OCI-LY7 (cell line): Measurements from ENCODE around the gene PCK2. TPM values are rescaled to one million over a fixed set of nuclear protein-coding genes. Genes with fewer than 3 reads are reported as not detected.

Experiments used
- BruUV-seq: library from RNA; stranded (reverse); fragments of 400-500 nt; replicated peaks from 2 replicates; lab custom pipeline; 2021; lab: Mats Ljungman, UMichigan
- CTCF ChIA-PET: fragments of 300-600 bp; sonication (Branson Sonifier 250); formaldehyde crosslinking; loops from one replicate; lab custom pipeline; 2022; ENCODE audit warnings: antibody characterized with exemption; ENCODE audit not compliant: unreplicated experiment; lab: Charles Lee
- POLR2A ChIA-PET: fragments of 300-600 bp; sonication (Branson Sonifier 250); formaldehyde crosslinking; loops from one replicate; lab custom pipeline; 2022; ENCODE audit warnings: antibody characterized with exemption; lab: Charles Lee
- DNase-seq: peaks from one replicate; pipeline ENCODE4 v3.0.0-alpha.2; 2015; ENCODE audit warnings: low spot score
- H2AFZ ChIP-seq: fragments of 200-600 bp; sonication (generic), shearing (Covaris generic); 2 replicates; pipeline ENCODE4 v1.6.1; 2014; ENCODE audit warnings: mild to moderate bottlenecking, antibody characterized with exemption, low read length, moderate library complexity
- H3K27ac ChIP-seq: fragments of 200-600 bp; sonication (generic); 2 replicates; pipeline ENCODE4 v1.5.1; 2014; ENCODE audit warnings: mixed run types, low read depth, mild to moderate bottlenecking, moderate library complexity, low read length, inconsistent platforms; ENCODE audit not compliant: poor library complexity, severe bottlenecking
- H3K36me3 ChIP-seq: fragments of 200-600 bp; sonication (generic); 2 replicates; pipeline ENCODE4 v1.6.1; 2014; ENCODE audit warnings: mild to moderate bottlenecking, antibody characterized with exemption, low read length, moderate library complexity, mixed read lengths; ENCODE audit not compliant: insufficient read depth
- H3K4me1 ChIP-seq: fragments of 200-600 bp; sonication (generic); 2 replicates; pipeline ENCODE4 v1.5.1; 2014; ENCODE audit warnings: mild to moderate bottlenecking, low read length; ENCODE audit not compliant: insufficient read depth, poor library complexity, severe bottlenecking
- H3K4me2 ChIP-seq: fragments of 200-600 bp; sonication (generic); 2 replicates; pipeline ENCODE4 v1.6.1; 2014; ENCODE audit warnings: mild to moderate bottlenecking, low read length
- H3K4me3 ChIP-seq: fragments of 200-600 bp; sonication (generic); 2 replicates; pipeline ENCODE4 v1.5.1; 2014; ENCODE audit warnings: mild to moderate bottlenecking, low read depth, low read length; ENCODE audit not compliant: poor library complexity, severe bottlenecking
- H3K79me2 ChIP-seq: fragments of 200-600 bp; sonication (generic); 2 replicates; pipeline ENCODE4 v1.6.1; 2016; ENCODE audit warnings: low read depth, mild to moderate bottlenecking, low read length, moderate library complexity, mixed read lengths; ENCODE audit not compliant: insufficient read depth
- H3K9me2 ChIP-seq: fragments of 200-600 bp; sonication (generic); 2 replicates; pipeline ENCODE4 v1.6.1; 2016; ENCODE audit warnings: mild to moderate bottlenecking, low read length, mixed read lengths; ENCODE audit not compliant: insufficient read depth
- H3K9me3 ChIP-seq: fragments of 200-600 bp; sonication (generic); 2 replicates; pipeline ENCODE4 v1.6.1; 2014; ENCODE audit warnings: mild to moderate bottlenecking, mixed run types, low read length, mixed read lengths
- H4K20me1 ChIP-seq: fragments of 200-600 bp; sonication (generic); 2 replicates; pipeline ENCODE4 v1.6.1; 2014; ENCODE audit warnings: mild to moderate bottlenecking, antibody characterized with exemption, low read length, moderate library complexity, mixed read lengths; ENCODE audit not compliant: insufficient read depth
- CTCF ChIP-seq: fragments of 200-600 bp; sonication (generic); conservative IDR thresholded peaks from 2 replicates; pipeline ENCODE4 v1.5.1; 2014; ENCODE audit warnings: mild to moderate bottlenecking, antibody characterized with exemption, low read length, moderate library complexity, mixed read lengths
- EZH2phosphoT487 ChIP-seq: fragments of 200-600 bp; sonication (generic); IDR thresholded peaks from 2 replicates; pipeline ENCODE4 v1.6.1; 2018; ENCODE audit warnings: low read depth, borderline replicate concordance, mild to moderate bottlenecking, mixed run types, antibody characterized with exemption, low read length, moderate library complexity, mixed read lengths
- intact Hi-C: fragments of 100-400 bp; cut with micrococcal nuclease; formaldehyde crosslinking; loops from one replicate; pipeline ENCODE4 v1.10.0; 2022; ENCODE audit not compliant: unreplicated experiment
- total RNA-seq, 2 experiments: library from RNA; depleted of rRNA in 1 of 2; stranded (reverse); fragments of >200 nt in 1 of 2; shearing (Covaris generic) in 1 of 2; gene quantifications; 2 replicates each; pipeline ENCODE4 v1.2.3, GENCODE V29; 2014 to 2022

The PCK2 gene
- total RNA-seq, 2 experiments from 2014 or later: 43.6 to 130 TPM

GRCh38 chr14:24084440-24084839, 9.7 kb upstream of the PCK2 start:
- Histone ChIP-seq H3K4me2 (no peak overlapping the region), H3K9me3 (no peaks in the 10 kb centered on the region), H3K79me2 (no peaks in the 10 kb centered on the region), H2AFZ (no peak overlapping the region), H4K20me1 (no peaks in the 10 kb centered on the region), H3K36me3 (no peaks in the 10 kb centered on the region), H3K27ac (no peak overlapping the region), H3K4me1 (peaks cover 22% of the 10 kb centered on the region), H3K4me3 (no peak overlapping the region), H3K9me2 (no peaks in the 10 kb centered on the region)
- CTCF ChIA-PET: no interaction called here
- TF ChIP-seq EZH2phosphoT487: no peak
- no peak for TF ChIP-seq CTCF
- BruUV-seq: no TSS peak
- intact Hi-C loops: no loop called here
- POLR2A ChIA-PET: no interaction called here
- no peak for DNase-seq

GRCh38 chr14:24085215-24085614, 8.9 kb upstream of the PCK2 start:
- TF ChIP-seq CTCF: no peak
- no peak for TF ChIP-seq EZH2phosphoT487
- Histone ChIP-seq H3K36me3 (no peaks in the 10 kb centered on the region), H3K27ac (no peak overlapping the region), H3K4me1 (peaks cover 18% of the 10 kb centered on the region), H4K20me1 (no peaks in the 10 kb centered on the region), H3K79me2 (no peaks in the 10 kb centered on the region), H2AFZ (no peak overlapping the region), H3K4me3 (no peak overlapping the region), H3K9me2 (no peaks in the 10 kb centered on the region), H3K4me2 (no peak overlapping the region), H3K9me3 (no peaks in the 10 kb centered on the region)
- CTCF ChIA-PET: no interaction called here
- POLR2A ChIA-PET: no interaction called here
- no TSS peak for BruUV-seq
- intact Hi-C loops: no loop called here
- no peak for DNase-seq

GRCh38 chr14:24086193-24086955, 7.7 kb upstream of the PCK2 start:
- BruUV-seq: no TSS peak
- DNase-seq: no peak

More at GRCh38 chr14:24086193-24086955, 7.7 kb upstream of the PCK2 start:
- Histone ChIP-seq H3K4me1 (peaks cover 17% of the 10 kb centered on the region), H2AFZ (no peak overlapping the region), H3K79me2 (no peaks in the 10 kb centered on the region), H3K36me3 (no peaks in the 10 kb centered on the region), H3K27ac (no peak overlapping the region), H4K20me1 (no peaks in the 10 kb centered on the region), H3K9me3 (no peaks in the 10 kb centered on the region), H3K4me2 (no peak overlapping the region), H3K4me3 (no peak overlapping the region), H3K9me2 (no peaks in the 10 kb centered on the region)
- no peak for TF ChIP-seq EZH2phosphoT487
- TF ChIP-seq CTCF: no peak
- POLR2A ChIA-PET: interaction anchor here (0.5 kb wide), 1 partner anchor 18 kb away, joined by 3 read pairs; no protein-coding TSS in a partner anchor
- intact Hi-C loops: no loop called here
- CTCF ChIA-PET: no interaction called here
